Effector memory CD4-positive, alpha-beta T cell (primary cell): ENCODE measurements around the gene TBX6.

Experiments
- DNase-seq, 3 donors: peaks; one replicate each; pipeline ENCODE4 v3.0.0-alpha.2; 2020
- H3K27ac ChIP-seq: 2 replicates; pipeline ENCODE4 v1.7.0; 2013; ENCODE audit warnings: mild to moderate bottlenecking, low read length, moderate library complexity; ENCODE audit not compliant: insufficient read depth, poor library complexity, severe bottlenecking
- H3K27me3 ChIP-seq: replicated peaks from 2 replicates; pipeline ENCODE4 v1.7.0; 2013; ENCODE audit warnings: mild to moderate bottlenecking, low read length; ENCODE audit not compliant: insufficient read depth, control insufficient read depth, poor library complexity, severe bottlenecking
- H3K36me3 ChIP-seq: 2 replicates; pipeline ENCODE4 v1.7.0; 2013; ENCODE audit warnings: mild to moderate bottlenecking, low read length, moderate library complexity; ENCODE audit not compliant: control insufficient read depth, insufficient read depth
- H3K4me1 ChIP-seq: 2 replicates; pipeline ENCODE4 v1.7.0; 2013; ENCODE audit warnings: low read length, mild to moderate bottlenecking; ENCODE audit not compliant: control insufficient read depth, insufficient read depth, poor library complexity, severe bottlenecking
- H3K4me3 ChIP-seq: 2 replicates; pipeline ENCODE4 v1.7.0; 2013; ENCODE audit warnings: low read length, low read depth, mild to moderate bottlenecking; ENCODE audit not compliant: insufficient read depth, poor library complexity, severe bottlenecking
- H3K9me3 ChIP-seq: 2 replicates; pipeline ENCODE4 v1.7.0; 2013; ENCODE audit warnings: mild to moderate bottlenecking, low read length, moderate library complexity; ENCODE audit not compliant: control insufficient read depth

The TBX6 gene

GRCh38 chr16:30077656-30078055 is 14.1 kb downstream of the TBX6 start:
- H3K27ac ChIP-seq = no peak overlapping the region
- no peaks in the 10 kb centered on the region for H3K27me3 ChIP-seq
- H3K9me3 ChIP-seq = no peaks in the 10 kb centered on the region
- DNase-seq = no peak
- no peak overlapping the region for H3K4me3 ChIP-seq
- peaks cover 12% of the 10 kb centered on the region for H3K4me1 ChIP-seq
- peaks cover 44% of the 10 kb centered on the region for H3K36me3 ChIP-seq

- Histone ChIP-seq H3K4me3 (peak overlapping the region; percentile 87), H3K27ac (peak overlapping the region; percentile 83), H3K36me3 (peaks cover 40% of the 10 kb centered on the region), H3K27me3 (no peaks in the 10 kb centered on the region), H3K9me3 (no peaks in the 10 kb centered on the region), H3K4me1 (peaks cover 12% of the 10 kb centered on the region)
- no peak for DNase-seq
Measured at GRCh38 chr16:30076276-30076791, 15.4 kb downstream of the TBX6 start.

GRCh38 chr16:30075503-30076275 is 16.0 kb downstream of the TBX6 start, which contains the start of gene PPP4C:
PPP4C (plus strand) TSS chr16:30075994; CDS start chr16:30076378, 384 bp downstream.
- H3K9me3 ChIP-seq = no peaks in the 10 kb centered on the region
- peak within 1 kb of the TSS; percentile 87 for H3K4me3 ChIP-seq
- H3K36me3 ChIP-seq = peaks cover 39% of the 10 kb centered on the region
- peaks cover 12% of the 10 kb centered on the region for H3K4me1 ChIP-seq
- peak within 1 kb of the TSS; percentile 83 for H3K27ac ChIP-seq
- H3K27me3 ChIP-seq = no peaks in the 10 kb centered on the region
- DNase-seq = peak; percentile 84 to 88 (median 88)

- H3K4me1 ChIP-seq = peaks cover 23% of the 10 kb centered on the region
- H3K36me3 ChIP-seq = peaks cover 46% of the 10 kb centered on the region
- no peak overlapping the region for H3K27ac ChIP-seq
Measured at GRCh38 chr16:30070490-30070889, 21.2 kb downstream of the TBX6 start.

GRCh38 chr16:30069611-30070462 is 21.9 kb downstream of the TBX6 start:
- Histone ChIP-seq H3K36me3 (peaks cover 46% of the 10 kb centered on the region), H3K9me3 (no peaks in the 10 kb centered on the region), H3K27me3 (no peaks in the 10 kb centered on the region), H3K4me3 (no peak overlapping the region), H3K4me1 (peaks cover 23% of the 10 kb centered on the region), H3K27ac (no peak overlapping the region)
- no peak for DNase-seq

More at GRCh38 chr16:30070490-30070889, 21.2 kb downstream of the TBX6 start:
- no peaks in the 10 kb centered on the region for H3K9me3 ChIP-seq
- no peaks in the 10 kb centered on the region for H3K27me3 ChIP-seq
- no peak for DNase-seq
- H3K4me3 ChIP-seq = no peak overlapping the region

GRCh38 chr16:30068750-30069610 is 22.7 kb downstream of the TBX6 start:
- Histone ChIP-seq H3K27me3 (no peaks in the 10 kb centered on the region), H3K27ac (peak overlapping the region; percentile 18), H3K9me3 (no peaks in the 10 kb centered on the region), H3K4me1 (peaks cover 26% of the 10 kb centered on the region), H3K36me3 (peaks cover 46% of the 10 kb centered on the region), H3K4me3 (no peak overlapping the region)
- DNase-seq = peak in 2 of 3 donors; percentile 37 to 45

- H3K4me3 ChIP-seq = no peak overlapping the region
- peaks cover 46% of the 10 kb centered on the region for H3K36me3 ChIP-seq
- H3K4me1 ChIP-seq = peaks cover 32% of the 10 kb centered on the region
Measured at GRCh38 chr16:30068333-30068732, 23.4 kb downstream of the TBX6 start.

GRCh38 chr16:30067584-30067916 is 24.2 kb downstream of the TBX6 start:
- peak overlapping the region; percentile 98 for H3K4me3 ChIP-seq

More at GRCh38 chr16:30068333-30068732, 23.4 kb downstream of the TBX6 start:
- Histone ChIP-seq H3K27me3 (no peaks in the 10 kb centered on the region), H3K9me3 (no peaks in the 10 kb centered on the region), H3K27ac (no peak overlapping the region)
- DNase-seq = no peak

GRCh38 chr16:30066761-30067583 is 24.8 kb downstream of the TBX6 start:
- Histone ChIP-seq H3K36me3 (peaks cover 46% of the 10 kb centered on the region), H3K27me3 (no peaks in the 10 kb centered on the region), H3K4me3 (peak overlapping the region; percentile 98), H3K27ac (peak overlapping the region; percentile 83), H3K9me3 (no peaks in the 10 kb centered on the region), H3K4me1 (peaks cover 33% of the 10 kb centered on the region)
- no peak for DNase-seq

More at GRCh38 chr16:30067584-30067916, 24.2 kb downstream of the TBX6 start:
- Histone ChIP-seq H3K27ac (peak overlapping the region; percentile 29), H3K9me3 (no peaks in the 10 kb centered on the region), H3K27me3 (no peaks in the 10 kb centered on the region), H3K4me1 (peaks cover 33% of the 10 kb centered on the region), H3K36me3 (peaks cover 46% of the 10 kb centered on the region)
- DNase-seq = no peak
